Measurements from ENCODE around the gene PLA2G3.

DNA sequence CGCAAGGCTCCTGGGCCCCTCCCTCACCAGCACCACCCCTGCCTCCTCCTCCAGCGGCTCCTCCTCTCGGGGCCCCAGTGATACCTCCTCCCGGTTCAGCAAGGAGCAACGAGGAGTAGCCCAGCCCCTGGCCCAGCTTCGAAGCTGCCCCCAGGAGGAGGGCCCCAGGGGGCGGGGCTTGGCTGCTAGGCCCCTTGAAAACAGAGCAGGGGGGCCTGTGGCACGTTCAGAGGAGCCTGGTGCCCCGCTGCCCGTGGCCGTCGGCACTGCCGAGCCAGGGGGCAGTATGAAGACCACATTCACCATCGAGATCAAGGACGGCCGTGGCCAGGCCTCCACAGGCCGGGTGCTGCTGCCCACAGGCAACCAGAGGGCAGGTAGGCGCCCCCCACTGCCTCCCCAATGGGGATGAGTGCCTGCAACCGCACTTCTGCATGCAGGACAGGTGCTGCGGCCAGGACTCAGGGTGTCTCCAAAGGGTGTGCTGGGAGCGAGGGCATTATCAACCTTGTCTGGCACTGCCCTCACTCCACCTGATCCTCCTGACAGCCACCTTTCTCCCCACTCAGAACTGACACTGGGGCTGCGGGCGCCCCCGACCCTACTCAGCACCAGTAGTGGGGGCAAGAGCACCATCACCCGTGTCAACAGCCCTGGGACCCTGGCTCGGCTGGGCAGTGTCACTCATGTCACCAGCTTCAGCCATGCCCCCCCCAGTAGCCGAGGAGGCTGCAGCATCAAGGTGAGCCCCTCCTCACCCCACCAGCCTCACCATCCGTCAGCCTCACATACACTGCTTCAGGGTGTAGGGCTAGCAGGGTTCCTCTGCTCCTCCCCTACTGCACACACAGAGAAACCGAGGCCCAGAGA is 49.0 kb downstream of the PLA2G3 start:
- TF ChIP-seq, protein P1, sequence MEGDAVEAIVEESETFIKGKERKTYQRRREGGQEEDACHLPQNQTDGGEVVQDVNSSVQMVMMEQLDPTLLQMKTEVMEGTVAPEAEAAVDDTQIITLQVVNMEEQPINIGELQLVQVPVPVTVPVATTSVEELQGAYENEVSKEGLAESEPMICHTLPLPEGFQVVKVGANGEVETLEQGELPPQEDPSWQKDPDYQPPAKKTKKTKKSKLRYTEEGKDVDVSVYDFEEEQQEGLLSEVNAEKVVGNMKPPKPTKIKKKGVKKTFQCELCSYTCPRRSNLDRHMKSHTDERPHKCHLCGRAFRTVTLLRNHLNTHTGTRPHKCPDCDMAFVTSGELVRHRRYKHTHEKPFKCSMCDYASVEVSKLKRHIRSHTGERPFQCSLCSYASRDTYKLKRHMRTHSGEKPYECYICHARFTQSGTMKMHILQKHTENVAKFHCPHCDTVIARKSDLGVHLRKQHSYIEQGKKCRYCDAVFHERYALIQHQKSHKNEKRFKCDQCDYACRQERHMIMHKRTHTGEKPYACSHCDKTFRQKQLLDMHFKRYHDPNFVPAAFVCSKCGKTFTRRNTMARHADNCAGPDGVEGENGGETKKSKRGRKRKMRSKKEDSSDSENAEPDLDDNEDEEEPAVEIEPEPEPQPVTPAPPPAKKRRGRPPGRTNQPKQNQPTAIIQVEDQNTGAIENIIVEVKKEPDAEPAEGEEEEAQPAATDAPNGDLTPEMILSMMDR (IDR thresholded peaks at IDR 0.05) = no peak
- no peak for TF ChIP-seq POLR2A (IDR thresholded peaks at IDR 0.05)
